Right lobe of liver (tissue), 4 donors: Measurements from ENCODE around the gene HOXB5.

Source experiments
- POLR2A ChIP-seq: fragments of 450-650 bp; IDR thresholded peaks from one replicate; pipeline ENCODE4 v1.6.1; 2017; ENCODE audit warnings: antibody characterized with exemption, mild to moderate bottlenecking
- TF ChIP-seq, protein P1 (sequence below), 4 donors: fragments of 200-600 bp in 3 of 4; fragments of 450-650 bp in 1 of 4; IDR thresholded peaks; one replicate each; pipeline versions ENCODE4 v1.5.1 to v1.8.0; 2016 to 2022; ENCODE audit warnings: antibody characterized with exemption in 4 of 4, mild to moderate bottlenecking in 2 of 4
- donor health status: DM: no; HTN: no; CAD: no.
- donor health status: DM: no; HTN: no; CAD: no.
- donor health status: DM: no; HTN: yes; CAD: no.

DNA sequence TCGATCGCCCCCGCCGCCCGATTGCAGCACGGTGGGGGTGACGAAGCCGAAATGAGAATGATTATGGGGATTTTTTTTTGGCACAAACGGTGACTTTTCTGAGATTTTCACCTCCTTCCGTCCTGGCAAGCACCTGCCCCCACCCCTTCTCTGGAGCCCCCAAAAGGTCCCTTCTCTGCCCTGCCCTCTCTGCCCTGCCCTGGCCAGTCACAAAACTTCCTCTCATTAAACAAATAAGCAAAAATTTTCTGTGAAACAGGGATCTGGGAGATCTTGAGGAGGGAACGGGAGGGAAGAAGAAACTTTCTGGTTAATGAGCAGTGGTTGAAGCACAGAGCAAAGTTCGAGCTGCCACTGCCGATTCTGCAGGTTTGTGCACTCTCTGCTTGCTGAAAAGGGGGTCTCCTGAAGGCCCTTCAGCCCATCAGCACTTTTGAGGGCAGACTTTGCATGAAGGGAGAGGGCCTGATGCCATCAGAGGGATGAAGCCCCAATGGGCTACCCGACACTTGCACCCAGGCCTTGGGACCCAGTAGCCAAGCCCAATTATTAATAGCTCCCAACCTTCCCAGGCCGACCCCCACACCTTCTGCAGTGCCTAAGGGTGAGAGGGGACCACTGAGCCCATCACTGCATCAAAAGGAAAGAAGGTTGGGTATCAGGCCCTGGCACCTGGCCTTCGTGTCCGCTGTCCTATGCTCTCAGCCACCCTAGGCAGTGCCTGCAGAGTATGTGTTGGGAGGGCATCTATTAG is 22.6 kb upstream of the HOXB5 start:
- TF ChIP-seq, protein P1, sequence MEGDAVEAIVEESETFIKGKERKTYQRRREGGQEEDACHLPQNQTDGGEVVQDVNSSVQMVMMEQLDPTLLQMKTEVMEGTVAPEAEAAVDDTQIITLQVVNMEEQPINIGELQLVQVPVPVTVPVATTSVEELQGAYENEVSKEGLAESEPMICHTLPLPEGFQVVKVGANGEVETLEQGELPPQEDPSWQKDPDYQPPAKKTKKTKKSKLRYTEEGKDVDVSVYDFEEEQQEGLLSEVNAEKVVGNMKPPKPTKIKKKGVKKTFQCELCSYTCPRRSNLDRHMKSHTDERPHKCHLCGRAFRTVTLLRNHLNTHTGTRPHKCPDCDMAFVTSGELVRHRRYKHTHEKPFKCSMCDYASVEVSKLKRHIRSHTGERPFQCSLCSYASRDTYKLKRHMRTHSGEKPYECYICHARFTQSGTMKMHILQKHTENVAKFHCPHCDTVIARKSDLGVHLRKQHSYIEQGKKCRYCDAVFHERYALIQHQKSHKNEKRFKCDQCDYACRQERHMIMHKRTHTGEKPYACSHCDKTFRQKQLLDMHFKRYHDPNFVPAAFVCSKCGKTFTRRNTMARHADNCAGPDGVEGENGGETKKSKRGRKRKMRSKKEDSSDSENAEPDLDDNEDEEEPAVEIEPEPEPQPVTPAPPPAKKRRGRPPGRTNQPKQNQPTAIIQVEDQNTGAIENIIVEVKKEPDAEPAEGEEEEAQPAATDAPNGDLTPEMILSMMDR (IDR thresholded peaks at IDR 0.05): no peak
- no peak for TF ChIP-seq POLR2A
